ENCODE measurements around the gene CBX4. TPM values are rescaled to one million over a fixed set of nuclear protein-coding genes. Genes with fewer than 3 reads are reported as not detected.

The CBX4 gene
- total and polyA plus RNA-seq, 2 experiments from 2014 or later = 1.4 to 4.6 TPM

DNA sequence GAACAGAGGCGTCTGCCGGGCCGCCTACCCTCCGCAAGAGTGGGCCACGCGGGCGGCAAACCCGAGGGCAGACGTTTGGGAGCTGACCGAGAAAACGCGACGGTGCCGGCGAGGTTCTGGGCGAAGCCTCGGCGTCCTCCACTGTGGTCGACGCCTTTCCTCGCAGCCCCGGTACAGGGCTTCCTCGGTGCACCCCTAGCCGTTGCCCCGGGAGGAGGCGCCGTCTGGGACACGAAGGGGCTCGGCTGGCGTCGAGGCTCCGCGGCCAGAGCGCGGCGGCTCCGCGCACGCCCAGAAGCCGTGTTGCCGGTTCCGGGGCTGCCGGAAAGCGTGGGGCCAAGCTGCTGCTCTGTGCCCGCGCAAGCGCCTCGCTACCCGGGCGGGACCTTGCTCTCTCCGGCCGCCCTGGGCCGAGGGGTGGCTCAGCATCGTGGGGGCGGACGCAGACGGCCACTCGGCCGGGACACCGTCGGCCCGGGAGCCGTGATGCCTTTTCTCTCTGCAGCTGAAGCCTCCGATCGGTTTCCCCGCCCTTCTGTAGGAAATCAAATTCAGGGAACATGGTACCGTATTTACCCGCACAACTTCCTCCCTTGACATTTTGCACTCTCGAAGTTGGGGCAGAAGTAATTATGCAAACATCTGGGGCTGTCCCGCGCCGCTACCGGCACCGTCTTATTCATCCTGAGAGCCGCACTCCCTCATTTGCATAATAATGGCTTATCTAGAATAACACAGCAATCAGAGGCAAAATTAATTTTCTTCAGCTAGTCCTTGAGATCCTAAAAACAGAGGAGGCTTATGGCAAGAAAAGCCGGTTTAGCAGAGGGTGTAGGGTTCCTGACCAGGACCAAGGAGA lies 35.0 kb downstream of the CBX4 start:
- no peak overlapping the region for H3K27ac ChIP-seq (ENCODE audit: low read depth)
- H4K20me1 ChIP-seq (replicated peaks; ENCODE audit: insufficient read depth) = peaks cover 9% of the 10 kb centered on the region
- H3K27me3 ChIP-seq (ENCODE audit: insufficient read depth) = peaks cover 100% of the 10 kb centered on the region
- Mint-ChIP-seq H3K27ac (no peak overlapping the region), H3K36me3 (ENCODE audit: low read depth) (no peaks in the 10 kb centered on the region; the same call in 2 of the 3 replicates), H3K4me1 (peaks cover 57% of the 10 kb centered on the region), H3K4me3 (peak overlapping the region; percentile 43), H3K27me3 (ENCODE audit: insufficient read depth, low read depth, poor library complexity) (peaks cover 99% of the 10 kb centered on the region), H3K9me3 (peaks cover 13% of the 10 kb centered on the region; the same call in 2 of the 3 replicates)
- TF ChIP-seq ZNF114 (CRISPR knock-in tag; IDR thresholded peaks at IDR 0.05) (no peak), ETS1 (IDR thresholded peaks at IDR 0.05) (0 out of 2 replicates have a peak, but pooled peaks have one; percentile 18), EZH2 (IDR thresholded peaks at IDR 0.05; ENCODE audit: low read depth, unreplicated experiment) (peak; percentile 91), JUNB (IDR thresholded peaks at IDR 0.05; ENCODE audit: unreplicated experiment) (no peak)
- DNase-seq (ENCODE audit: low spot score) (peak; percentile 86), ATAC-seq (peak; percentile 1)
- H3K4me2 ChIP-seq = peak overlapping the region; percentile 21
- H3K79me2 ChIP-seq (replicated peaks; ENCODE audit: insufficient read depth) = no peaks in the 10 kb centered on the region
- H3K4me3 ChIP-seq = peak overlapping the region; percentile 9; the same call in 1 of the 2 replicates
- no peaks in the 10 kb centered on the region for H3K9me2 ChIP-seq (ENCODE audit: insufficient read depth)
- no peak overlapping the region for H2AFZ ChIP-seq
- peaks cover 51% of the 10 kb centered on the region for H3F3A ChIP-seq (replicated peaks; ENCODE audit: low read depth)
- H3K4me1 ChIP-seq (ENCODE audit: insufficient read depth) = peaks cover 56% of the 10 kb centered on the region
- H3K36me3 ChIP-seq (ENCODE audit: insufficient read depth) = no peaks in the 10 kb centered on the region

DNA sequence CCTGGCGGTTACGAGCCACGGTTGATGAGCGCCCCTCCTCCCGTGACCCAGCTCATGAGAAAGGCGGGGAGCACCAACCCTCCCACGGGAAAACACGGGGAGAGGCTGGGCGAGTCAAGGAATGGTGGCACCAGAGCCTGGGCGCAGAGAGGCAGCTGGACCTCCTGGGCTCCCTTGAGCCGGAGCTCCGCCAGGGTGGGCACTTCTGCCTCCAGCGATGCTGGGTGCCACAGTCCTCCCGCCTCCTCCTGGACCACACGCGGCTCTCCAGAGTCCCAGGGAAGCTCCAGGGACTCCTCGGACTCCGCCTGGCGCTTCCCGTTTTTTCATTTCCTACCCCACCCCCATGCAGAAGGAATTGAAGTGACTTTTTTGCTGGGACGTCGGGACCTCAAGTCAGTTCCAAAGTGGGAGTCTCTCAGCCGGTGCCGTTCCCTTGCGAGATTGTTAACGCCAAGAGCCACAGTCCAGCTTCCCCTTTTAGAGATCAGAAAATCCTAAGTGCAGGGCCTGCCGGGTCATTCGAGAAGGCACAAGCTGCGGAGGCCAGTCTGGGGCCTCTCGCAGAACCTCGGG lies 35.7 kb downstream of the CBX4 start:
- Mint-ChIP-seq H3K9me3 (peaks cover 13% of the 10 kb centered on the region; the same call in 2 of the 3 replicates), H3K27me3 (ENCODE audit: insufficient read depth, low read depth, poor library complexity) (peaks cover 99% of the 10 kb centered on the region), H3K4me1 (peaks cover 54% of the 10 kb centered on the region), H3K4me3 (peak overlapping the region; percentile 45; the same call in 1 of the 3 replicates), H3K36me3 (ENCODE audit: low read depth) (no peaks in the 10 kb centered on the region; the same call in 2 of the 3 replicates), H3K27ac (no peak overlapping the region)
- DNase-seq (ENCODE audit: low spot score) (peak; percentile 42), ATAC-seq (no peak)
- peak overlapping the region; percentile 9; the same call in 1 of the 2 replicates for H3K4me3 ChIP-seq
- H4K20me1 ChIP-seq (replicated peaks; ENCODE audit: insufficient read depth) = peaks cover 9% of the 10 kb centered on the region
- H3K27me3 ChIP-seq (ENCODE audit: insufficient read depth) = peaks cover 100% of the 10 kb centered on the region
- TF ChIP-seq EZH2 (IDR thresholded peaks at IDR 0.05; ENCODE audit: low read depth, unreplicated experiment) (peak; percentile 96), EZH2phosphoT487 (IDR thresholded peaks at IDR 0.05; ENCODE audit: unreplicated experiment) (no peak)
- no peaks in the 10 kb centered on the region for H3K9me2 ChIP-seq (ENCODE audit: insufficient read depth)
- H3K79me2 ChIP-seq (replicated peaks; ENCODE audit: insufficient read depth) = no peaks in the 10 kb centered on the region
- no peaks in the 10 kb centered on the region for H3K36me3 ChIP-seq (ENCODE audit: insufficient read depth)
- H3K4me1 ChIP-seq (ENCODE audit: insufficient read depth) = peaks cover 54% of the 10 kb centered on the region
- H2AFZ ChIP-seq = no peak overlapping the region
- H3K4me2 ChIP-seq = peak overlapping the region; percentile 21
- peaks cover 47% of the 10 kb centered on the region for H3F3A ChIP-seq (replicated peaks; ENCODE audit: low read depth)
- H3K27ac ChIP-seq (ENCODE audit: low read depth) = no peak overlapping the region

Data from GM23338 (cell line).